Activated naive CD4-positive, alpha-beta T cell treated with anti-CD3 and anti-CD28 coated beads, Interleukin-2, amount 10 ng/mL, durations not matched to agents 7 days and 5 days (primary cell): Measurements from ENCODE around the gene MARK1.

Experiments used
- CTCF ChIA-PET: fragments of 350-600 bp; sonication (Branson Sonifier 250); formaldehyde crosslinking; loops from one replicate; lab custom pipeline; 2021; ENCODE audit warnings: antibody characterized with exemption; lab: Charles Lee
- DNase-seq: peaks from one replicate; pipeline ENCODE4 v3.0.0-alpha.2; 2020
- H3K27ac Mint-ChIP-seq: one replicate; pipeline ENCODE4 v1.8.0; 2021; ENCODE audit warnings: mild to moderate bottlenecking, moderate library complexity, mixed read lengths
- H3K27me3 Mint-ChIP-seq: one replicate; pipeline ENCODE4 v1.8.0; 2021; ENCODE audit warnings: mild to moderate bottlenecking, mixed read lengths
- H3K36me3 Mint-ChIP-seq: one replicate; pipeline ENCODE4 v1.8.0; 2021; ENCODE audit warnings: mixed read lengths
- H3K4me1 Mint-ChIP-seq: one replicate; pipeline ENCODE4 v1.8.0; 2021; ENCODE audit warnings: mixed read lengths
- H3K4me3 Mint-ChIP-seq: one replicate; pipeline ENCODE4 v1.8.0; 2021; ENCODE audit warnings: mild to moderate bottlenecking, moderate library complexity, mixed read lengths
- H3K9me3 Mint-ChIP-seq: one replicate; pipeline ENCODE4 v1.8.0; 2021; ENCODE audit warnings: mixed read lengths

MARK1 gene

DNA sequence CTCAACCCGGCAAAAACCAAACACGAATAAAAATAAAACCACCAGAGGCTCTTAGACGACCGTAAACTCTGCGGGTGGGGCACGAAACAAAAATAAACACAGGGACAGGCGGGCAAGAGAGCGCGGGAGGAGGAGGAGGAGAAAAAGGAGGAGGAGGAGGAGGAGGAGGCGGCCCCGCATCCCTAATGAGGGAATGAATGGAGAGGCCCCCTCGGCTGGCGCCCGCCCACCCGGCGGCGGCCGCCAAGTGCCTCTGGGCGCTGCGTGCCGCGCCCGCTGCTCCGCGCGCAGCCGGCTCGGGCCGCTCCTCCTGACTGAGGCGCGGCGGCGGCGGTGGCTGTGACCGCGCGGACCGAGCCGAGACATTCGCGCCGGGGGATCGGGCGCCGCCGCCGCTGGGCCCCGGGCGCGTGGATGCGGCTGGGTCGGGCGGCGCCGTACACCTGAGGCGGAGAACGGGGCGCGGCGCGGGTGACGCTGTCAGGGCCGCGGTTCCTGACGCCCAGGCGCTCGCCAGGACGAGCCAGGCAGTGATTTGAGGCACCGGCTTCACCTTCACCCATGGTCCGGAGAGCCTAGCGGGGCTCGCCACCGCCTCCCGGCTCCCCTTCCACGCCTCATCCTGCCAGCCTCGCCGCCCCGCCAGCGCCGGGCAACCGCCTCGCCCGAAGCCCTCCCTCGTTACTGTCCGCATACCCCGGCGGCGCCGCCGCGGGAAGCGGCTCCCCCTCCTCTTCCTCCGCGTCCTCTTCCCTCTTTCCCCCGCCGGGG is at the start of gene MARK1:
MARK1 (plus strand) TSS at position 229 of the 771 bp plus-strand sequence. CDS start 687 bp downstream, outside the sequence.
- Mint-ChIP-seq H3K27me3 (peaks cover 47% of the 10 kb centered on the region), H3K4me1 (peaks cover 16% of the 10 kb centered on the region), H3K4me3 (peak within 1 kb of the TSS; percentile 74), H3K36me3 (peaks cover 4% of the 10 kb centered on the region), H3K27ac (no peak within 1 kb of the TSS), H3K9me3 (no peaks in the 10 kb centered on the region)
- DNase-seq: peak; percentile 33
- CTCF ChIA-PET: no interaction called here

DNA sequence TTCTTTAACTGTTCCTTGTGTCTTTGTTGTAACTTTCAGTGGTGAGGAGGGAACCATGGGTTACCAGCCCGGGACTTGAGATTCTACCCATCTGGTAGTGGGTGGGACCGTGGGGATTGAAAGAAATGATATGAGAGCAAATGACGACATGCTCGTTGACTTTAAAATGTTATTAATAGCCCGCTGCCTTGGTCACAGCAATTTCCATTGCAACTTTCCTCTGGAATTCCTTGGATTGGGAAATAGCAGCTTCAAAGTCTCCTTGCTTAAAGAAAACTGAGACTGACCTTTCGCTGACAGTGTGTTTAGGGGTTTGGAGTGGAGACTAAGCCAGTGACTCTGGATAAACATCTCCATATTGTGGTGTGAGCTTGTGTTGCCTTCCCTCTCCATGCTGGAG is 44.2 kb upstream of the MARK1 start:
- no peak overlapping the region for H3K4me3 Mint-ChIP-seq
- CTCF ChIA-PET: no interaction called here

DNA sequence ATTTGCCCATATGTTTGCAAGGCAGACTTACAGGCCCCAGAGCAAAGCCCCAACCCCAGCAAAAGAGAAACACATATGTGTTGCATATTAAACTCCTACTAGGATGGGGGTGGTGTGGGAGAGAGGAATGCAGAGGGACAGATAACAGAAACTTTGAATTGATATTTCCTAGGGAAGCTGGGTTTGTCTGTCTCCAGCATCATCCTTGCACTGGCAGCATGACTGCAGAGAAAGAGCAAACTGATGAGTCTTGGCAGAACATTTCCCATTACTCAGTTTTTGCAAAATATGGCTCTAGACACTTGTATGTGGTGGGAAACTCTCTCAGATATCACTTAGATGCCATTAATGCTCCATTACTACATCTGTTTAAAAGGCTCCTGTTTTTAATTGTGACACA is 43.8 kb upstream of the MARK1 start:
- H3K4me1 Mint-ChIP-seq: no peaks in the 10 kb centered on the region
- no peak for DNase-seq
- H3K27me3 Mint-ChIP-seq: no peaks in the 10 kb centered on the region
- no peaks in the 10 kb centered on the region for H3K36me3 Mint-ChIP-seq
- H3K9me3 Mint-ChIP-seq: no peaks in the 10 kb centered on the region
- no peak overlapping the region for H3K4me3 Mint-ChIP-seq
- CTCF ChIA-PET: no interaction called here
- H3K27ac Mint-ChIP-seq: no peak overlapping the region

More for the DNA sequence above, 44.2 kb upstream of the MARK1 start:
- H3K27ac Mint-ChIP-seq: no peak overlapping the region
- H3K4me1 Mint-ChIP-seq: no peaks in the 10 kb centered on the region
- no peaks in the 10 kb centered on the region for H3K27me3 Mint-ChIP-seq
- H3K36me3 Mint-ChIP-seq: no peaks in the 10 kb centered on the region
- H3K9me3 Mint-ChIP-seq: no peaks in the 10 kb centered on the region
- no peak for DNase-seq

DNA sequence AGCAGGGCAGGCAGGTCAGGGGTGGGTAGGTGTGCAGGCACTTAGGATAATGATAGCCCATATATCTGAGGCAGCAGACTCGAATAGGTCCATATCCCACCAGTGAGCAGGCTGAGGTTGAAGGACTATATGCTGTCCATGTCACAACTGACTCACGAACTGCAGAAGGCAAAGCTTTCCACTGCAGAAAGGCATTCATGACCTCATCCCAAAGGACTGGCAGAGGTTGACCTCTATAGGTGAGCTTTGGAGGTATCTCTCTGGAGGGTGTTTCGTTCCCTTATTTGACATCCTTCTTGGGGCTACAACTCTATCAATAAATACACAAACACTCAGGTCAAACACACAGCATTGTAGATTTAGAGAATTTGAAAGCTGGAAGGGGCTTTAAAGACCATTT is 42.8 kb upstream of the MARK1 start:
- no peak for DNase-seq

DNA sequence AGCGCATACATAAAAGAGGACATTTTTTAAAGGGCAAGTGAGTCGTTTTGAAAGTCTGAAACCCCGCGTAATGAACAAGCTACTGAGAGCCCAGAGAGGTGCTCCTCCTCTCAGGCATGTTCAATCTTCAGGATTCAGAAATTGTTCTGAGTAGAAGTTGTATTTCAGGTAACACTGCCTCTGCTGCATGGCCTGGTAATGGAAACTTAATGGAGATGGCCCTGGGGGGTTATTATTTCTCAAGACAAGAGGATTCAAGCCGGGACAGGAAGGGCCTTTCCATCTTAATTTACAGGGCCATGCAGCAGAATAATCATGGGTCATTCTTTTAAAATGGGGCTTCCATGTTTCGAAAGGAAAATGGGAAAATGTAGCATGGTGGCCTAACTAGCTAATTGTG is 42.1 kb upstream of the MARK1 start:
- CTCF ChIA-PET: no interaction called here
- no peak overlapping the region for H3K27ac Mint-ChIP-seq
- no peak for DNase-seq
- H3K4me3 Mint-ChIP-seq: no peak overlapping the region
- no peaks in the 10 kb centered on the region for H3K36me3 Mint-ChIP-seq
- no peaks in the 10 kb centered on the region for H3K9me3 Mint-ChIP-seq
- H3K27me3 Mint-ChIP-seq: no peaks in the 10 kb centered on the region
- no peaks in the 10 kb centered on the region for H3K4me1 Mint-ChIP-seq

More for the DNA sequence above, 42.8 kb upstream of the MARK1 start:
- no peaks in the 10 kb centered on the region for H3K9me3 Mint-ChIP-seq
- no peaks in the 10 kb centered on the region for H3K4me1 Mint-ChIP-seq
- CTCF ChIA-PET: no interaction called here
- no peaks in the 10 kb centered on the region for H3K27me3 Mint-ChIP-seq
- no peak overlapping the region for H3K27ac Mint-ChIP-seq
- H3K36me3 Mint-ChIP-seq: no peaks in the 10 kb centered on the region
- no peak overlapping the region for H3K4me3 Mint-ChIP-seq

DNA sequence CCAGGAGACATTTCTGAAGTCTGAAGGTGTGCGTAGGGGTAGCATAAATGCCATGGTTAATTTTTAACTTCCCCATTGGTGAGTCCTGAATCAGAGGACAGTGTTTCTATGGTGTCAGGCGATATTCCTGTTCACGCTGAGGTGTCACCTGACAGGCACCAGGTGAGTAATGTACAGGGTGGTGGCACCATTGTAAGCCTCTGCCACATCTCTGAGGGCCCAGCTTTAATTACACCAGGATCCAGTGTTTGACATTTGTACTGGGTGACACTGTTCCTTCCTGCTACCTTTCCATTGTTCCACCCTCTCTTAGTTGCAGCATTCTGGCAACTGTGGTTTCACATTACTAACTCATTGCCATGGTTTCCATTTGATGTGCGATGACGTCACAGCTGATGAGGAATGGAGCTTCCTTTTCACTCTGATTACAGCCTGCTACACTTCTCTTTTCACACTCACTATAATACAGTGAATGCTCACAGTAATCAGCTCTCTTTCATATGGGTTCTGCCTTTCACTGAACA is 40.6 kb upstream of the MARK1 start:
- Mint-ChIP-seq H3K9me3 (no peaks in the 10 kb centered on the region), H3K36me3 (no peaks in the 10 kb centered on the region)
- CTCF ChIA-PET: no interaction called here

DNA sequence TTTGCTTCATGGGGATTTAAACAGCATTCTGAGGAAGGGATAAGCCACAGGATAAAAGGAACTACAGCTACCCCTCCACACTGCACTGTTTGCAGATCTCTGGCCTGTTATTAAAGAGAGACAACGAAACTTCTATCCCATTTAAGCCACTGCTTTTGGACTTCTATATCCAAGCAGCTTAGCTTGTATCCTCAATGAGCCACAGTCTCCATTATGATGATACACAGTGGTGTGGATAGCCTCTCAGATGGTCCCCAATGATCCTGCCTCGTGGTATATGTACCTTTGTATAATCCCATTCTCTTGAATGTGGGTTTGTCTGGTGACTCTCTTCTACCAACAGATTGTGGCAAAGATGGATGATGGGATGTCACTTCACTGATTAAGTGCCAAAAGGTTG is 36.0 kb upstream of the MARK1 start:
- H3K4me1 Mint-ChIP-seq: no peaks in the 10 kb centered on the region
- H3K36me3 Mint-ChIP-seq: no peaks in the 10 kb centered on the region
- no peaks in the 10 kb centered on the region for H3K27me3 Mint-ChIP-seq
- no peak overlapping the region for H3K4me3 Mint-ChIP-seq
- H3K9me3 Mint-ChIP-seq: no peaks in the 10 kb centered on the region
- H3K27ac Mint-ChIP-seq: no peak overlapping the region
- CTCF ChIA-PET: no interaction called here
- no peak for DNase-seq

More for the DNA sequence above, 40.6 kb upstream of the MARK1 start:
- H3K4me1 Mint-ChIP-seq: no peaks in the 10 kb centered on the region
- DNase-seq: peak; percentile 23
- no peaks in the 10 kb centered on the region for H3K27me3 Mint-ChIP-seq
- H3K27ac Mint-ChIP-seq: no peak overlapping the region
- no peak overlapping the region for H3K4me3 Mint-ChIP-seq

DNA sequence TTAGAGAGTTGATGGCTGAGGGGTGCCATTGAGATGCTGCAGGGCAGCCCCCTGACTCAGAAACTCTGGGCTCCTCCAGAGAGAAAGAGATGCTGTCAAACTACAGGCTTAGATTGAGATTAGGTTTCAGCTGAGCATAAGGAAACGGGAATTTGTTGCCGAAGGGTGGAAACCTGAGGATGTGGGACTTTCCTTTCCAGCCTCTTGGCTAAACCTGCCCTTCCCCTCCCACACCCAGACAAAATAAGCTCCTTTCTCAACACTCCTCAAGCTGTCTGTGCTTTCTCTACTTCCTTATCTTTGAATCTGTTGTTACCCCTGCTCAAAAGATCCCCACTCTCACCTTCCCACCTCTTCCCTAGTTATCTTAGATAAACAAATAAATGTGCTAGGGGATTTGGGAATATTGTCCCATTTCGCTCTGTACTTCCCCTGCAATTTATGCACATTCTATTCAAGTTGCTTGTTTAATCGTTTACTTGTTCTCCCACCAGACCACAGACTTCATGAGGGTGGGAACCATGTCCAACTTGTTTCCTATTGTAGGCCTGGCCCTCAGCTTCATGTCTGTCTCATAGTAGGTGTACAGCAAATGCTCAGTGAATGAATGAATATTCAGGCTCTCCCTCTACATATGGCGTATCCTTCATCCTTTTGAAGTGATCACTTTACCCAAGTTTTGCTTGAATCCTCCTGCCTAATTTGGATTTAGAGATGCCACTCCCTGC is 30.6 kb upstream of the MARK1 start:
- CTCF ChIA-PET: no interaction called here
- Mint-ChIP-seq H3K9me3 (no peaks in the 10 kb centered on the region), H3K4me3 (no peak overlapping the region), H3K36me3 (no peaks in the 10 kb centered on the region), H3K27ac (no peak overlapping the region), H3K4me1 (no peaks in the 10 kb centered on the region), H3K27me3 (no peaks in the 10 kb centered on the region)
- DNase-seq: no peak

DNA sequence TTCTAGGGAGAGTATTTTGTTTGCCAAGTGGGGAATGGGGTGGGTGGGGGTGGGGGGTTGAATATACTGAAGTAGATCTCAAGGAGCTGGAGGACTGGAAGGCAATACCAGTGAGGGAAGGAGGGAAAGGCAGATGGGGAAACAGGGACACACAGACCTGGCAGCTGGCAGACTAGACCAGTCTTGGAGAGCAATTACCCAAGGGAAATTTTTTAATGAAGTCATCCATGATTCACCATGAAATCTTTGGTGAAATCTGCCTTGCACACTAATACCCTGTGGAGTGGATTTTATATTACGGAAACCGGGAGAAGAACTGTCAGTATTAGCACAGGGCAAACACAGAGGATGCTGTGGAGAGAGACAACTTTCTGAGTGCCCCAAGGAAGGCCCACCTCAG is 29.7 kb upstream of the MARK1 start:
- H3K27me3 Mint-ChIP-seq: no peaks in the 10 kb centered on the region
- no peaks in the 10 kb centered on the region for H3K9me3 Mint-ChIP-seq
- no peak for DNase-seq
- no peak overlapping the region for H3K4me3 Mint-ChIP-seq
- no peaks in the 10 kb centered on the region for H3K4me1 Mint-ChIP-seq
- CTCF ChIA-PET: no interaction called here
- H3K27ac Mint-ChIP-seq: no peak overlapping the region
- no peaks in the 10 kb centered on the region for H3K36me3 Mint-ChIP-seq

DNA sequence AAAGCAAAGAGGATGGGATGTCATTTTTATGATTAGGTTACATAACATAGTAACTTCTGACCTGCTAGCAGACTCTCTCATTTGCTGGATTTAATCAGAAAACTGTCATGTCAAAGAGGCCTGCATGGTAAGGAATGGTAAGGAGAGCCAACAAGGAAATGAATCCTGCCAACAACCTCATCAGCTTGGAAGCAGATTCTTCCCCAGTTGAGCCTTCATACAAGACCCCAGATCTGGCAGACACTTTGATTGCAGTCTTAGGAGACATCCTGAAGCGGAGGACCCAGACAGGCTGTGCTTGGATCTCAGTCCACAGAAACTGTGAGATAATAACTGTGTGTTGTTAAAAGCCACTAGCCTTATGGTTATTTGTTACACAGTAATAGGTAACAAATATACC is 27.6 kb upstream of the MARK1 start:
- H3K4me1 Mint-ChIP-seq: no peaks in the 10 kb centered on the region
- H3K36me3 Mint-ChIP-seq: no peaks in the 10 kb centered on the region
- no peak for DNase-seq
- no peaks in the 10 kb centered on the region for H3K27me3 Mint-ChIP-seq
- H3K27ac Mint-ChIP-seq: no peak overlapping the region
- no peak overlapping the region for H3K4me3 Mint-ChIP-seq
- CTCF ChIA-PET: no interaction called here
- H3K9me3 Mint-ChIP-seq: no peaks in the 10 kb centered on the region

DNA sequence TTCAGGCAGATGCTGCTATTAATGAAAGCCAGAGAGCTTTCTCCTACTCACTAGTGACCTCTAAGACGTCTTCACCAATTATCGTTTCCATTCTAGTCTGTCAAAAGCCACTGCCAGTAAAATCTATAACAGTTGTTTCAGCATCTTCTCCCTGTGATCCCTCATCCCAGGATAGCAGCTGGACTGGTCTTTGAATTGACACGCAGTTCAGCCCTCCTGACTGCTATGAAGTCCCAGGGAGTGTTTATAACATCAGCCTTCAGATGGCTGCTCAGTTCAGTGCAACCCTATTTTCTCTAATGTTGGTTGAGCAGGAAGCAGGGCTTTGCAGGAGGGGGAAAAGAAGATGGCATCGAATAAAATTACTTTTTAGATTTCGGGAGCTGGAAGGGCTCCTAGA is 23.6 kb upstream of the MARK1 start:
- H3K9me3 Mint-ChIP-seq: no peaks in the 10 kb centered on the region
- H3K27ac Mint-ChIP-seq: no peak overlapping the region

DNA sequence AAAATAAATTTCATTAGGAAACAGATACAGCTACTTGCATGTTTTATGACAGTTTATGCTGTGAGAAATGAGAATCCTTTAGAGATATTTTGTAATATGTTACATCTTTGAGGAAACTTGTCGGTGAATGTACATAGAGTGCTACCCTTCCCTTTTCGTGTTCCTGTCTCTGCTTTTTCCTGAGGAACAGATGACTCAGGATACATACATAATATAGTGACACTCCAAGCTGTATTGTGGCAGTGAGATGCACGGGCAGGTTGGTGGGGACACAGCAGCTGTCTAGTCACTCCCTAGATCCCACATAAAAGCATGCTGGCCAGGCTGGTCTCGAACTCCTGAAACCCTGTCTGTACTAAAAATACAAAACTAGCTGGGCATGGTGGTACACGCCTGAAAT is 20.9 kb upstream of the MARK1 start:
- no peaks in the 10 kb centered on the region for H3K27me3 Mint-ChIP-seq
- H3K4me3 Mint-ChIP-seq: no peak overlapping the region
- no peaks in the 10 kb centered on the region for H3K36me3 Mint-ChIP-seq
- no peaks in the 10 kb centered on the region for H3K4me1 Mint-ChIP-seq
- no peaks in the 10 kb centered on the region for H3K9me3 Mint-ChIP-seq
- CTCF ChIA-PET: no interaction called here
- no peak overlapping the region for H3K27ac Mint-ChIP-seq
- DNase-seq: no peak

More for the DNA sequence above, 23.6 kb upstream of the MARK1 start:
- CTCF ChIA-PET: interaction anchor here (0.7 kb wide), 1 partner anchor 675 kb away, joined by 3 read pairs; no protein-coding TSS in a partner anchor
- Mint-ChIP-seq H3K27me3 (no peaks in the 10 kb centered on the region), H3K4me1 (no peaks in the 10 kb centered on the region), H3K36me3 (no peaks in the 10 kb centered on the region), H3K4me3 (no peak overlapping the region)
- no peak for DNase-seq

DNA sequence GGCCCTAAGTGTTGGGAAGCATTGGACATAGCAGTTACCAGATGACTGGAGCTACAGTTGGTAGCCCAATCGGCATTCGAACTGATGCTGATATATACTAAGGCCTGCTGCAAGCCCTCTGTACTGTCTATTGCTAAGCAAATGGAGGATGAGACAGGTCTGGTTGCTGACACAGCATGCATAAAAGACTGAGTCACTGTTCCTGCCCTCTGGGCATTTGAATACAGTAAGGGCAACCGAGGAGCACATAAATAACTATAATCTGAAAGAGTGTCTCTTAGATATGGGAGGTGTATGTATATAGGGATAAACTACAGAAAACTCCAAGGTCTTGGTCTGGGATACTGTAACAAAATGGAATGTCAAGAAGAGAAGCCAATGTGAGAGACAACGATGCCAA is 16.8 kb upstream of the MARK1 start:
- Mint-ChIP-seq H3K9me3 (no peaks in the 10 kb centered on the region), H3K36me3 (no peaks in the 10 kb centered on the region), H3K27me3 (no peaks in the 10 kb centered on the region), H3K4me3 (no peak overlapping the region), H3K4me1 (no peaks in the 10 kb centered on the region), H3K27ac (no peak overlapping the region)
- no peak for DNase-seq
- CTCF ChIA-PET: no interaction called here

DNA sequence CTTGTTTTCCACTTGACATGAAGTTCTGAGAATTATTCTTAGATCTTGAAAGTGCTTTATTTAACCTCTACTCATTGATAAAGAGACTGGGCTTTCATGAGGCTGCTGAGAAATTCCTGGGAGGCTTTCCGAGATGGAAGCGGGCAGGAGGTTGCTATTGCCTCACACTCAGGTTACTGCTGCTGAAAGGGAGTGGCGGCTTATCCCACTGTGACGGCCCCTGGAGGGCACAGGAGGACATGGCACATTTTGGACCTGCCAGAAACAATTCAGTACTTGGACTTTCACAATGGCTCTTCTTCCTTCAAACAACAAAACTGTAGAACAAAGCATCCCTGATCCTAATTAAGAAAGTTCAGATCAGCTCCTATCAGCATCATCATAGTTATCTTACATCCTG is 16.2 kb upstream of the MARK1 start:
- H3K4me3 Mint-ChIP-seq: no peak overlapping the region
- CTCF ChIA-PET: no interaction called here
- no peaks in the 10 kb centered on the region for H3K9me3 Mint-ChIP-seq

DNA sequence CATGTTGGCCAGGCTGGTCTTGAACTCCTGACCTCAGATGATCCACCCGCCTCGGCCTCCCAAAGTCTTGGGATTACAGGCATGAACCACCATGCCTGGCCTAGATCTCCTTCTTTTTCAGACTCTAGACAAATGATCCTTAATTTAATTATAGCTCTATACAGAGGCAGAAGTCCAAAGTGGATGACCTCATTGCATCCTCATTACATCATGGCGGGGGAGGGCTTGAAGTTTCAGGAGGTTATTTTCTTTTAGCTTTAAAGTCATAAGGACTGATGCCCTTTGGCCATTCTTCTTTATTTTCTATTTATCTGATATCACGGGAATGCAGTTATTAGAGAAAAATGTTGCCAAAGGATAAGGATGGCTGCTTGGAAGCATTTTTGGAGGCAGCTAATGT is 14.1 kb upstream of the MARK1 start:
- Mint-ChIP-seq H3K27me3 (no peaks in the 10 kb centered on the region), H3K9me3 (no peaks in the 10 kb centered on the region), H3K36me3 (no peaks in the 10 kb centered on the region), H3K27ac (no peak overlapping the region), H3K4me1 (no peaks in the 10 kb centered on the region), H3K4me3 (no peak overlapping the region)
- DNase-seq: no peak
- CTCF ChIA-PET: no interaction called here

More for the DNA sequence above, 16.2 kb upstream of the MARK1 start:
- no peaks in the 10 kb centered on the region for H3K27me3 Mint-ChIP-seq
- H3K36me3 Mint-ChIP-seq: no peaks in the 10 kb centered on the region
- no peaks in the 10 kb centered on the region for H3K4me1 Mint-ChIP-seq
- DNase-seq: no peak
- H3K27ac Mint-ChIP-seq: no peak overlapping the region
